GM21619 (cell line): ENCODE measurements around the gene MEGF11.
"Not testable (repeated sequence)": the region's sequence is repeated elsewhere in the genome, so short reads cannot be mapped to it uniquely, and the experiment has no call there.

ENCODE experiments used
- ATAC-seq: cut with Tn5 transposase; IDR thresholded peaks from one replicate; pipeline ENCODE4 v1.9.1; 2021; ENCODE audit not compliant: unreplicated experiment

The MEGF11 gene

DNA sequence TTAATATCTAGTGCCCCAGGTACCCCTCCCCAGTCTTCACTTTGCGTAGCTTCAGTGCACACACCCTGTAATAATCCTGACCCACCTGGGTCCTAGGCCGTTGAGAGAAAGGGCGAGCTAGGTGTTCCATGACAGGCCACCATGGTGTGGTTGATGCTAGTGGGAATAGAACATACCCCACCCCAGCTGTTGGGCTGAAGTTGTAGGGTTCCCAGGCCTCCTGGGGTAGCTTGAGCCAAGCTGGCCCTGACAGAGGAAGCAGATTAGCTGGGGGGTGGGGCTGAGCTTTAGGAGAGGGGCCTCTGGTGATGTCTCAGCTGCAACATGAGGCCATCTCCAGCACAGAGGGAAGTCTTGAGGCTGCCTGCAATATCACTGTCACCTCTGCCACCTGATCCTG is 343.7 kb downstream of the MEGF11 start:
- no peak for ATAC-seq

DNA sequence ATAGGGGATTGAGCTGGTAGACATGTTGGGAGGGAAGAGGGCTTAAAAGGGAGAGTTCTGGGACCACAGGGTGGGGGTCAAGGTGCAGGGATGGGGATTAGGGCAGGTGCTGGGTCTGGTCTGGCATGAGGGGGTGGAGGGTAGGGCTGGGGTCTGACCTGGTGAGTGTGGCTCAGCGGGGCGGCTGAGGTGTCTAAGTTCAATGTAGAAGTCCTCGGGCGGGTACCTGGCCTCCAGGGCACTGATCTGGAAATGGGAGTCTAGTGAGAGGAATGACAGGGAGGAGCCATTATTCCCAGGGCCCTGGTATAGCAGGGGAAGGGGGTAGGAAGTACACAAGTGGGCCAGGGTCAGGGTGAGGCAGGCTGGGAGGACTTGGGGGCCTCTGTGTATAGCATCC is 344.7 kb downstream of the MEGF11 start:
- no peak for ATAC-seq

DNA sequence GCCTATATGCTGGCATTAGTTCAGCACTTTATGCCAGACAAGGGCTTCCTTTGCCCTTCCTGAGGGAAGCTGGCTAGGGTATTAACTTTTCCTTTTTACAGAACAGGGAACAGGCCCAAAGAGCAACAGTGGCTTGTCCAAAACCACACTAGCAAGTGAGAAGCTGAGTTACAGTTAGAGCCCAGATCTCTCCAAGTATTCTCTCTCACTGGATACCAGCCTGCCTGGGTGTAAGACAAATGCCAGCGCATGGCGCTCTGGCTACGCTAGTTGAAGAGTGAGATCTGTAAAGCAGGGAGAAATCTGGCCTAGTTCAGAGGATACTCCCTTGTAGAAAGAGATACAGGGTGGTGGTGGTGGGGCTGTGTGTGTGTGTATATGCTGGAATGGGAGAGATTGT is 345.9 kb downstream of the MEGF11 start:
- no peak for ATAC-seq

DNA sequence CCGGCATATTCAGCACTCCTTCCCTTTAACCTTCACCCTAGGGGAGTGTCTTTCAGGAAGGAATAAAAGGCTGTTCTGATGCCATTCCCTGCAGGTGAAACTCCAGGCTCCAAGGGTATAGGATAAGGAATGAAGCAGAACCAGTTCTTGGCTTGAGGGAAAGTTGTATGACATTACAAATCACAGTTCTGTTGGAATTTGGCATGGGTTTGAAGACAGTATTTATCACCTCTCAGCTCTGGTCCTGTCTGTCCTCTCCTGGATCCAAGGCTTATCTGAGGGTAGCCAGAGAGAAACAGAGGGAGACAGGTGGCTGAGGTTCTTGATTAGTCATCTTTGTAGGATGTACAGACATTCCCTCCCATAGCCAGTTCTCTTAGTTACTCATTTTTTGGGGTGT is 347.2 kb downstream of the MEGF11 start:
- no peak for ATAC-seq

DNA sequence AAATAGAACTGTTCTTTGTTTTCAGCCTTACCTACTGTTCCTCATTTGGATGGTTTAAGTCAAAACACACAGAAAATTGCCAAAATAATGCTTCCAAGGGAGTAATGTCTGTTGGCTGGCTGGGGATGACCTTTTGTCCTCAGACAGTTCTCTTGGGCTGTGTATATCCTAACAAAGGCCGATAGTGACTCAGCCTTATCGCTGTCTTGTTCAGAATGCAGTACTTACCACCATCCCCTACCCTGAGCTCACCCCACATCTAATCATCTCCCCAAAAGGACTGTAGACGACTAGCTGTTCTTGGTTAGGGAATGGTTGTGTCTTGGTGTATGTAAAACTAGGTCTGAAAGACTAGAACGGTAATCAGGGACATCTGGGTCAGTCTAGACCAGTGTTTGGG is 349.2 kb downstream of the MEGF11 start:
- no peak for ATAC-seq

DNA sequence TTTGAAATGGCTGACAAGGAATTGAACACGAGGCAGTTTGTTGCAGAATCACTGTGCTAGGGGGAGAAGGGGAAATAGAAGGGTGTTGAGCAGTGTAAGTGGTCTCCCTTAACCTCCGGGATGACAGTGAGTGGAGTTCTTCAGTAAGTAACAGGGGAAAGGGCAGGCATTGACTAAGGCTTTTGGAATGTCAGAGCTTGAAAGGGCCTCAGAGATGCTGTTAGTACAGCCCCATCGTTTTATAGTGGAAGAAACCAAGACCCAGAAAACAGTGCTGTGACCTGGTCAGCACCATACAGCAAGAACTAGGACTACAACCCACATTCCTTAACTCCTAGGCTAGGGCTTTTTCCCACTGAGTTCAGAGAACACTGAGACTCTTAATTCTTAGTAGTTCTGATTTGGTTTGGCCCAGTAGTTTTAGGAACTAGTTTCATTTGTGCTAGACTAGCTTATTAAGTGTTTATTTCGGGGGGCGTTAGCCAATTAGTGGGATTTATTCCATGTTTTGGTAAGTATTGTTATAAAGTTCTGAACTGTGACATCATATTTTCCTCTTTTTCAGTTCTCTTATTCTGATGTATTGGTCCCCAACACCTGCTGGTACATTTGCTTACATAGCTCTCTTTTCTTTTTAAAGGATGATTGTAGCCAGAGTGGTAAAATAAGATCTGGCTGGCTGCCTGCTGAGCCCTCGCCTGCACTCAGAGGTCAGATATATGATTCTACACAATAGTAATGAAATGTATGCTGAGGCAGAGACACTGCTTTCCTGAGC is 350.1 kb downstream of the MEGF11 start:
- ATAC-seq: no peak

DNA sequence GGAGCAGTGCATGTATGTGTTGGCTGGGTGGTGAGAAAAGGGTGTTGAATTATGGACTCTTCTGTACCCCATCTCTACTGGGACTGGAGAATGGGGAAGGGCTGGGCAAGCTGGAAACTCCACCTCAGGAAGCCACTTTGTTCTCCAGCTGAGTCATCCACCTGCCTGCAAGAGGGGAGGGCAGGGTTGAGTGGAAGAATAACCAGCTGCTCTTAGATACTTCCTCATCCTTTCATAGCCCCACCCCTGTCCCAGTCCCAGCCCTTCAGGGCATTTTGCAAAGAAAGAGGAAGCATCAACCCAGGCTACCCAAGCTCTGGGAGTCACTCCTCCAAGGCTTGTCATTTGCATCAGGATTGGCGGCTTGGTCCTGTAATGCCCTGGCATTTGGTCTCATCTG is 351.2 kb downstream of the MEGF11 start:
- peak; percentile 86 for ATAC-seq

DNA sequence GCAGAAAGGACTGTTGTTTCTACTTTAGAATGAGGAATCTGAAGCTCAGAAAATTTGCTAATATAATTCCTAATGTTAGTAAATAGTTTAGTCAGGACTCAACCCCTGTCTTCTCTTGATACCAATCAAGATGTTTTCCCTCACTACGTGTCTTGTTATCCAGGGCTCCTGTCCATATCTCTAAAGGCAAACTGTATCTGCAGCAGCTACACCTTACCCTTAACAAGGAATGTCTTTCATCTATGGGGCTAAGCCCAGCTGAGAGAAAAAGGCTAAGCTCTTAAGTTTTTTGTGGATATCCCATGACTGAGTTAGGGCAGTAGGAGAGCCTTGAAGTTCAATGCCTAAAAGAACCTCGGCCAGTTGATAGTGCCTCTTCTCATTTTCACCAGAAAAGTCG is 351.7 kb downstream of the MEGF11 start:
- ATAC-seq: no peak

DNA sequence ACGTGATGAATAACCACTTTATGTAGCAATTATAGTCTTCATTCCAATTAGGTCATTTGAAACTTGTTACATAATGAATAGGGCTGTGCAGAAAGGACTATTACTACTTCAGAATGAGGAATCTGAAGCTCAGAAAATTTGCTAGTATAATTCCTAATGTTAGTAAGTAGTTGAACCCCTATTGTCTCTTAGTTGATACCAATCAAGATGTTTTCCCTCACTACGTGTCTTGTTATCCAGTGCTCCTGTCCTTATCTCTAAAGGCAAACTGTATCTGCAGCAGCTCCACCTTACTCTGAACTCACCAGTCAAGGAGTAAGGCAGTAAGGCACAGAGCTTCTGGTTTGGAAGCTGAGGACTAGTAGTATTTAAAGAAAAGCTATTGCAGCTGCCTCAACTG is 352.2 kb downstream of the MEGF11 start:
- no peak for ATAC-seq

DNA sequence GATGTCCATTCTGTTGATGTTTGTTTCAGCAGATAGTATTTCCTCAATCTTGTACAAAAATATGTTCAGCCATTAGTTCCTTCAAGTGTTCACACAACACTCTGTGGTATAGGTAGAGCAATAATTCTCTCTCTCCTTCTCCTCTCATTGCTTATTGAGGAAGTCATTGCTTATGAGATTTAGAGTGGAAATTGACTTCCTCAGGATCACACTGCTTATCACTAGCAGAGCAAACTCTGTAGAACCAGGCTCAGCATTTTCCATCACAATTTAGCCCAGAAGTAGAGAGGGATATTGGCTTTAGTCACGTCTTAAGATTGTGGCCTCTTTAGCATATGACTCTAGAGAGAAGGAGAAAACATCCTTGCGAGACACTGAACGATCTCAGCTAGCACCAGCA is 353.1 kb downstream of the MEGF11 start:
- ATAC-seq: no peak

DNA sequence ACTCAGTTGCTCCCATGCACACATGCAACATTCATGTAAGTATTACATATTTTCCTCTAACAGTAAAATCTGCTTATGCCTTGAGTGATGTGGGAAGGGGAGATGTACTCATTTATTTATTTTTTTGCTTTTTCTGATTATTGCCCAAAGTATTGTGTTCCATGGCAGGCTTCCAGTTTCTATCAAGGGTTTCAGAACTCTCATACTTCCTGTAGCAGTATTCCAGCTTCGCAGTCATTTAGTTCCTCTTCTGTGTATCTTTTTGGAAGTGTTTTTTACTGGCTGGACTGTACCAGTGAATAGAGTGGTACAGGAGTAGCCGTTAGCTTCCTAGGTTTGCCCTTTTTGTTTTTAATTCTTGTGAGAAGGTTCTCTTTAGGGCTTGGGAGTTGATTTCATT is 357.3 kb downstream of the MEGF11 start:
- ATAC-seq: no peak

DNA sequence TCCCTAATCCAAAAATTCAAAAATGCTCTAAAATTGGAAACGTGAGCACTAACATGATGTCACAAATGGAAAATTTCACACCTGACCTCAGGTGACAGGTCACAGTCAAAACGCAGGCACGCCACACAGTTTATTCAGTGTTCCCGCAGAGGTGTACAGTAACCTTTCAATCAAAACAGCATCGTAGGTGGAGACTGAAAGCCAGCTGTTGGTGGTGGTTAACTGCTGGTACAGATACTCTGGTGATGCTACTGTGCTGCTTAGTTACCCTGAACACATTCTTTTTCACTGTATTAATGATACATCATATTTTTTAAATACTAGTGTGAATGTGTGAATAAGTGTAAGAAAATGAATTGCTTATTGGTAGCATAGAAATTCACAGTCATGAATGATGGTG is 360.5 kb downstream of the MEGF11 start:
- no peak for ATAC-seq

DNA sequence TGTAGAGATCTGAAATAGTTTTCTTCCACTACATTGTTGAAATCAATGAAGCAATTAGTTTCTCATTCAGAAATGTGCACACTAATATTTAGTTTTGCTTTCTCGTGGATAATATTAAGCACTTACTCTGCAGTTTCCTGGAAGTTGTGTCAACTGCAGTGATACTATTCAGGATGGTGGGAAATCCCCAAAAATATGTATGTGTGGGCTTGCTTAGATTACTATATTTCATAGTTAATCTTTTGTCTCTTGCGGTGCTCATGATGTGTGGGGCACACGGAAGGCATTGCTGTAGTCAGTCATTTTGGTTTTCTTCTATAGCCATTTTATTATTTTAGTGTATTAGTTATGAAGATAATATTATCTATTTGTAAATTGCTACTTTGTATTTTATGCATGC is 364.6 kb downstream of the MEGF11 start:
- ATAC-seq: no peak

DNA sequence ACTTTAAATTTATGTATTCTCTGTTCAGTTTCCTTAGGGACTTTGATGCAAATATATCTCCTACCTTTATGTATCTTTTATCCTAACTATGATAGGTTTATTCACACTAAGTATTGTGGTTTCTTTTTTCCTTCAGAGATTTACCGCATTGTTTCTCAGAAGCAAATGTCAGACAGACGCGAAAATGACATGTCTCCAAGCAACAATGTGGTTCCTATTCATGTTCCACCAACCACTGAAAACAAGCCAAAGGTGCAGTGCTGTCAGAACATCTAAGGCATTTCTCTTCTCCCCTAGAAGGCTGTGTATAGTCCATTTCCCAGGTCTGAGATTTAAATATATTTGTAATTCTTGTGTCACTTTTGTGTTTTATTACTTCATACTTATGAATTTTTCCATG is 366.0 kb downstream of the MEGF11 start:
- no peak for ATAC-seq

DNA sequence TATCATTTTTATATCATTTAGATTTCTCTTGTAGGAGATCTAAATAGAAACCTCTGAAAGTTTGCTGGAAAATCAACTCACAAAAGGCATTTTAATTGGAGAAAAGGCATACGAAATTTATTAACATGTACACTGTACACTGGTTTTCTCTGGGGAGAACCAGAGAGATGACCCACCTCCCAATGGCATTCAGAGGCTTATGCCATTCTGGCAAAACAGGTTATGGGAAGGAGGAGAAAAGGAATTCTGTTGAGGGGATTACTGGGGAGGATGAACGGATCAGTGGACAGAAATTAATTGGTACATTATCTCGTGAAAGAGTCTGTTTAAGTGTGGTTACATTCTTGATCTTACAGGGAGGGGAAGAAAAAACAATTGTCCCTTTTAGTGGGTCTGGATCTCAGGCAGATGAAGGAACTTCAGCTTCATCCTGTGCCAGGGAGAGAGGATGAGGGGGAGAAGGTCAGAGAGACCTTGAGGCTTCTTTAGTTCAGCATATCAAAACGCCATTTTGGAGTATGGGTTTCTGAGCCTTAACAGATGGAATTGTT is 367.8 kb downstream of the MEGF11 start:
- ATAC-seq: no peak

DNA sequence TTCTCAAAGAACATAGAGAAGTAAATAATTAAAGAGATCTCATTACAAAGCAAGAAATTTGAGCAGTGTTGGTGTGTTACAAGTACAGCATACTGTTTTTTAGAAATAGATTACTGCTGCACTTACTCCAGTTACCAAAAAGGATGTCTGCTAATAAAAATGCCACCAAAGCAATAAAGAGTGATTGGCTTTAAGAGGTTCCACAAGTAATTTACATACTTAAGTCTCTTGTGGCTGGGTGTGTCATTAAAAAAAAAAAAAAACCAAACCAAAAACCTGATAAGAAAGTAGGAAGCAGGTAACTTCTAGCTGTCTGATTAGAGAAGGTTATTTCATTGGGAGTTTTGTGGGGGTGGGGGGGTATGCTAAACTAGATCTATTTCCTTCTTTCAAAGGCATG is 369.0 kb downstream of the MEGF11 start:
- no peak for ATAC-seq

DNA sequence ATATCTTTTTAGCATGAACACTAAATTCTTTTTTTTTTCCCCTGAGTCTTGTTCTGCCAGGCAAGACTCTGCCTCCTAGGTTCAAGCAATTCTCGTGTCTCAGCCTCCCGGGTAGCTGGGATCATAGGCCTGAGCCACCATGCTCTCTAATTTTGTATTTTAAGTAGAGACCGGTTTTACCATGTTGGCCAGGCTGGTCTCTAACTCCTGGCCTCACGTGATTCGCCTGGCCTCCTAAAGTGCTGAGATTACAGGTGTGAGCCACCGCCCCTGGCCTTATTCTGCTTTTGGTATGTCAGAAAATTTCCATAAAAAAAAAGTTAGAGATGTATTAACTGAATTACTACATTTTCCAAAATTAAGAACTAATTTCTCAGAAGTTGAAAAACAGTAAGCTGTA is 370.0 kb downstream of the MEGF11 start:
- ATAC-seq: no peak

DNA sequence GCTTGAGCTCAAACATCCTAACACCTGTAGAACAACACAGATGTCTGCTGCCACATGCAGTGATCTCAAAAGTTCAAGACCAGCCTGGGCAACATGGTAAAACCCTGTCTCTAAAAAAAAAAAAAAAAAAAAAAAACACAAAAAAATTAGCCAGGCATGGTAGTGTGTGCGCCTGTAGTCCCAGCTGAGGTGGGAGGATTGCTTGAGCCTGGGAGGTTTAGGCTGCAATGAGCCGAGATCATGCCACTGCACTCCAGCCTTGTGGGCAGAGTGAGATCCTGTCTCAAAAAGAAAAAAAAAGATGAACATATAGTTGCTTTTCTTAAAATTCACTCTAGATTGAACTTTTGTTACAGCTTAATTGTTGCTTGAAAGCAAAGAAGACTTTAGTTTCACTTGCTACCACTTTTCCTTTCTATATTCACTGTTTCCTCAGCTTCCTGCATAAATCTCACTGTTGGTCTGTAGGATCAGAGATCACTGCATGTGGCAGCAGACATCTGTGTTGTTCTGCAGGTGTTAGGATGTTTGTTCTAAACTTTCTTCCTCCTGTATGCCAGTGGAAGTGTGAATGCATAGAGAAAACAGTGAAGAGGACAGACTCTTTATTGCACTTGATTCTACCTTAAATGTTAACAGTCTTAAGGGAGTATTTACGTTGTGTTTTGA is 371.6 kb downstream of the MEGF11 start:
- ATAC-seq: no peak

DNA sequence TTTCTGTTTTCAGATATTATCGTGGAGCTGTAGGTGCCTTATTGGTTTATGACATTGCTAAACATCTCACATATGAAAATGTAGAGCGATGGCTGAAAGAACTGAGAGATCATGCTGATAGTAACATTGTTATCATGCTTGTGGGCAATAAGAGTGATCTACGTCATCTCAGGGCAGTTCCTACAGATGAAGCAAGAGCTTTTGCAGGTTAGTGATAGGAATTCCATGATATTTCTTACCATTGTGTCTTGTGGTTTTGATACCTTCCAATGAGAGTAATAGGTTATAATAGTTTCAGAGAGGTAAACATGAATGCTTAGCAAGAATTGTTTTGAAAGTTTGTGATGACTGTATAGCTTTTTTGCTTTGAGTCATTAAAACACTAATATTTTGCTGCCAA is 375.8 kb downstream of the MEGF11 start:
- ATAC-seq: no peak

DNA sequence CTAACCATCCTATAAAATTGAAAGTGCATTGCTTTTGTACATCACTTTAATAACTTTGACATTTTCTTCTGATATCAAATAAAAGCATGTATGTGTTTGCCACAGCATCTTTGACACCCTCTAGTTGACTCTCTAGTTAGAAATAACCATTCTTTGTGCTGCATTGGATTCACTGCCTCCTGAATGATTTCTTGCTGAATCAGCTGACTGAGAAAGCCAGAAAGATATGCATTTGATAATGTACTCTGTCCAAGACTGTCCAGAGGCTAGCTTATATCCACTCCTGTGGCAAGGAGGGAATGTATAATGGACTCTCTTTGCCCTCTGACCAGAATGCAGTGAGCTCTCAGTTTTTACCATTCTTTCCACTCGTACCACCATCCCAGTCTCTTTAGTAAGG is 378.1 kb downstream of the MEGF11 start:
- no peak for ATAC-seq

DNA sequence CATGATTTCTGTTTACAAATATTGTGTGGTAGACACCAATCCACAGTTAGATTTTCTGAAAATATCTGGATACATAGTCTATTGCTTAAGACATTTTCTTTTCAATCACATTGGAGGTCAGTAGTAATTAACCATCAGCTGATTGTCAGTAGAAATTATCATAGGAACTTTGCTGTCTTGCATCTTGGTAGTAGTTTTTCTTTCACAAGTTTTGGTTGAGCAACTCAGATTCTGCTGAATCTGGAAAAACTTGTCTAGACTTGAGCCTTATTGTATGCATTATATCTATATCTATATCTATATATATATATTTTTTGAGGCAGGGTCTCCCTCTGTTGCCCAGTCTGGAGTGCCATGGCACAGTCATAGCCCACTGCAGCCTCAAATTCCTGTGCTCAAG is 380.3 kb downstream of the MEGF11 start:
- ATAC-seq: no peak

DNA sequence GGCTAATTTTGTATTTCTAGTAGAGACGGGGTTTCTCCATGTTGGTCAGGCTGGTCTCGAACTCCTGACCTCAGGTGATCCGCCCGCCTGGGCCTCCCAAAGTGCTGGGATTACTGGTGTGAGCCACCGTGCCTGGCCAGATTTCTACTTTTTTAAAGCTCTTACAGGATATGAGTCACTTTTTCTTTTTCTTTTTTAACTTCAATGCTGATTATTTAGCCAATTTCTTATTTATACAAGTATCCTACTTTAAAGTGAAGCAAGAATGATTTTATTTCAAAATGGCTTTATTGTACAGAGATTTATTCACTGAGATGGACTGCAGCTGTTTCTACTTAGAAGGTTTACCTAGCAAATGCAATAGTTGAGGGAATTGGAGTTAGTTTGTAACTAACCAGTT is 381.0 kb downstream of the MEGF11 start:
- not testable (repeated sequence) for ATAC-seq

DNA sequence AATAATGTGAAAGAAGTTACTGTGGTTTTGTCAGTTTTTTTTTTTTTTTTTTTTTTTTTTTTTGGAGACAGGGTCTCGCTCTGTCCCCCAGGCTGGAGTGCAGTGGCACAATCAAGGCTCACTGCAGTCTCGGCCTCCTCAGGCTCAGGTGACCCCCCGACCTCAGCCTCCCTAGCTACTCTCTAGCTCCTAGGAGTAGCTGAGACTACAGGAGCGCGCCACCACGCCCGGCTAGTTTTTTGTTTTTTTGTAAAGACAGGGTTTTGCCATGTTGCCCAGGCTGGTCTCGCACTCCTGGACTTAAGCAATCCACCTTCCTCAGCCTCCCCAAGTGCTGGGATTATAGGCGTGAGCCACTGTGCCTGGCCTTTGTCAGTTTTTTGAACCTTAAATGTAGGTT is 381.7 kb downstream of the MEGF11 start:
- not testable (repeated sequence) for ATAC-seq
